Thyroid gland (tissue), 4 donors: ENCODE results near the gene ANOS1.

Experiments used
- POLR2A ChIP-seq, 2 donors: fragments of 450-650 bp; IDR thresholded peaks; one replicate each; pipeline ENCODE4 v1.6.1; 2017; ENCODE audit warnings: antibody characterized with exemption in 2 of 2, mild to moderate bottlenecking in 2 of 2, moderate library complexity in 1 of 2
- TF ChIP-seq, protein P1 (sequence below), 6 experiments: fragments of 200-600 bp in 3 of 6; fragments of 450-650 bp in 3 of 6; sonication (generic) in 3 of 6; IDR thresholded peaks; one replicate each; pipeline ENCODE4 v1.5.1; 2016 to 2019; ENCODE audit warnings: antibody characterized with exemption in 6 of 6, mild to moderate bottlenecking in 2 of 6, inconsistent platforms in 1 of 6, moderate library complexity in 1 of 6

DNA sequence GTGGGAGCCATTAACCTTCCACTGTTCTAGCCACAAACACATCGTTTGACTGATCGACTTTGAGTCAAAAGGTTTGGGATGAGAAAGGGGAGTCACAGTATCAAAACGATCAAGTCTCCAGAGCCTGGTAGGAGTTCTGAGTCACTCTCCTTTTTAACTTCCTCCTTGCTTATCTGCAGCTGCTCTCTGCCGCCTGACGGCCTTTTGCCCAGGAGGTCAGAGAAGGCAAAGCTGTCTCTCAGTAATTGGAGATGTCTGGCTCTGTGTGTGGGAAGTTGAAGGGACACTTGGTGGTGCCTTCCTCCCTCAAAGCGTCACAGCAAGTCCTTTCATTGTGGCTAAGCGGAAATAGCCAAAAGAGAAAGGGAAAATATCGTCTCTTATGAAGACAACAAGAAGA is 63.1 kb downstream of the ANOS1 start:
- TF ChIP-seq, protein P1, sequence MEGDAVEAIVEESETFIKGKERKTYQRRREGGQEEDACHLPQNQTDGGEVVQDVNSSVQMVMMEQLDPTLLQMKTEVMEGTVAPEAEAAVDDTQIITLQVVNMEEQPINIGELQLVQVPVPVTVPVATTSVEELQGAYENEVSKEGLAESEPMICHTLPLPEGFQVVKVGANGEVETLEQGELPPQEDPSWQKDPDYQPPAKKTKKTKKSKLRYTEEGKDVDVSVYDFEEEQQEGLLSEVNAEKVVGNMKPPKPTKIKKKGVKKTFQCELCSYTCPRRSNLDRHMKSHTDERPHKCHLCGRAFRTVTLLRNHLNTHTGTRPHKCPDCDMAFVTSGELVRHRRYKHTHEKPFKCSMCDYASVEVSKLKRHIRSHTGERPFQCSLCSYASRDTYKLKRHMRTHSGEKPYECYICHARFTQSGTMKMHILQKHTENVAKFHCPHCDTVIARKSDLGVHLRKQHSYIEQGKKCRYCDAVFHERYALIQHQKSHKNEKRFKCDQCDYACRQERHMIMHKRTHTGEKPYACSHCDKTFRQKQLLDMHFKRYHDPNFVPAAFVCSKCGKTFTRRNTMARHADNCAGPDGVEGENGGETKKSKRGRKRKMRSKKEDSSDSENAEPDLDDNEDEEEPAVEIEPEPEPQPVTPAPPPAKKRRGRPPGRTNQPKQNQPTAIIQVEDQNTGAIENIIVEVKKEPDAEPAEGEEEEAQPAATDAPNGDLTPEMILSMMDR (IDR thresholded peaks at IDR 0.05), result no peak
- no peak for TF ChIP-seq POLR2A (IDR thresholded peaks at IDR 0.05)
